KMS-11 (cell line): ENCODE data around the gene MRC2.

Experiments
- H2AFZ ChIP-seq: fragments of 200-600 bp; sonication (generic); 2 replicates; pipeline ENCODE4 v1.6.1; 2016; ENCODE audit warnings: antibody characterized with exemption, mixed run types, low read depth
- H3K27ac ChIP-seq: fragments of 200-600 bp; sonication (generic); 2 replicates; pipeline ENCODE4 v1.6.1; 2016; ENCODE audit warnings: mild to moderate bottlenecking, mixed run types
- H3K27me3 ChIP-seq: fragments of 200-600 bp; sonication (generic); 2 replicates; pipeline ENCODE4 v1.6.1; 2017; ENCODE audit warnings: mild to moderate bottlenecking, low read depth, mixed run types, moderate library complexity; ENCODE audit not compliant: insufficient read depth
- H3K36me3 ChIP-seq: fragments of 200-600 bp; sonication (generic); 2 replicates; pipeline ENCODE4 v1.6.1; 2017; ENCODE audit warnings: mild to moderate bottlenecking, mixed run types; ENCODE audit not compliant: insufficient read depth
- H3K4me1 ChIP-seq: fragments of 200-600 bp; sonication (generic); 2 replicates; pipeline ENCODE4 v1.6.1; 2016; ENCODE audit warnings: mild to moderate bottlenecking, low read depth, mixed run types; ENCODE audit not compliant: poor library complexity, severe bottlenecking
- H3K4me2 ChIP-seq: fragments of 200-600 bp; sonication (generic); 2 replicates; pipeline ENCODE4 v1.7.0; 2016; ENCODE audit warnings: mild to moderate bottlenecking, mixed run types
- H3K4me3 ChIP-seq: fragments of 200-600 bp; sonication (generic); IDR thresholded peaks from 2 replicates; pipeline ENCODE4 v1.6.1; 2017; ENCODE audit warnings: low read depth, low read length, mixed read lengths; ENCODE audit not compliant: insufficient read depth
- H3K79me2 ChIP-seq: fragments of 200-600 bp; sonication (generic); 2 replicates; pipeline ENCODE4 v1.6.1; 2016; ENCODE audit warnings: low read depth, mixed run types; ENCODE audit not compliant: insufficient read depth
- H3K9ac ChIP-seq: fragments of 200-600 bp; sonication (generic); 2 replicates; pipeline ENCODE4 v1.6.1; 2016; ENCODE audit warnings: mild to moderate bottlenecking, mixed run types
- H4K20me1 ChIP-seq: fragments of 200-600 bp; sonication (generic); 2 replicates; pipeline ENCODE4 v1.6.1; 2016; ENCODE audit warnings: mild to moderate bottlenecking, mixed run types; ENCODE audit not compliant: insufficient read depth
- TF ChIP-seq, protein P1 (sequence below): fragments of 200-600 bp; sonication (generic); conservative IDR thresholded peaks from 2 replicates; pipeline ENCODE4 v1.6.1; 2017; ENCODE audit warnings: low read depth, mild to moderate bottlenecking, antibody characterized with exemption, low read length, moderate library complexity, mixed read lengths

Gene MRC2

DNA sequence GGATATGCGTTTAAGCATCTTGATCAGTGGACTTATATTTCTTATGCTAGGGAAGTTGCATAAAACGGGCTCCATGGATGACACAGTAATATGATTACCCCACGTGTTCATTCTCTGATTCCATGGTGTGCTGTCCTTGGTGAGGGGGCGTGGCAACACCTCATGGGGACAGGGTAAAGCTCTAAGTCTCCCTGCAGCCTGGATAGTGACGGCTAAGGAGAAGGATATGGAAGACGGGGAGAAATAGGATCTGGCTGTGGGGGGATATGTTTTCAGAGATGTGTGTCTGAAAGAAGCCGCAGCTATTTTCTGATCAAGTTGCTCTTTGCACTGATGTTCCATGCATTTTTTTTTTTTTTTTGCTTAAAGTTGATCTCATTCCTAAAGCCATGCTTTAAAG lies 96.4 kb downstream of the MRC2 start:
- Histone ChIP-seq H3K4me1 (peaks cover 13% of the 10 kb centered on the region), H3K4me2 (peak overlapping the region; percentile 63; the same call in 1 of the 2 replicates), H3K27ac (no peak overlapping the region), H2AFZ (no peak overlapping the region), H3K27me3 (peaks cover 29% of the 10 kb centered on the region), H3K9ac (no peak overlapping the region), H3K4me3 (no peak overlapping the region), H4K20me1 (no peaks in the 10 kb centered on the region), H3K79me2 (no peaks in the 10 kb centered on the region), H3K36me3 (no peaks in the 10 kb centered on the region)
- TF ChIP-seq, protein P1, sequence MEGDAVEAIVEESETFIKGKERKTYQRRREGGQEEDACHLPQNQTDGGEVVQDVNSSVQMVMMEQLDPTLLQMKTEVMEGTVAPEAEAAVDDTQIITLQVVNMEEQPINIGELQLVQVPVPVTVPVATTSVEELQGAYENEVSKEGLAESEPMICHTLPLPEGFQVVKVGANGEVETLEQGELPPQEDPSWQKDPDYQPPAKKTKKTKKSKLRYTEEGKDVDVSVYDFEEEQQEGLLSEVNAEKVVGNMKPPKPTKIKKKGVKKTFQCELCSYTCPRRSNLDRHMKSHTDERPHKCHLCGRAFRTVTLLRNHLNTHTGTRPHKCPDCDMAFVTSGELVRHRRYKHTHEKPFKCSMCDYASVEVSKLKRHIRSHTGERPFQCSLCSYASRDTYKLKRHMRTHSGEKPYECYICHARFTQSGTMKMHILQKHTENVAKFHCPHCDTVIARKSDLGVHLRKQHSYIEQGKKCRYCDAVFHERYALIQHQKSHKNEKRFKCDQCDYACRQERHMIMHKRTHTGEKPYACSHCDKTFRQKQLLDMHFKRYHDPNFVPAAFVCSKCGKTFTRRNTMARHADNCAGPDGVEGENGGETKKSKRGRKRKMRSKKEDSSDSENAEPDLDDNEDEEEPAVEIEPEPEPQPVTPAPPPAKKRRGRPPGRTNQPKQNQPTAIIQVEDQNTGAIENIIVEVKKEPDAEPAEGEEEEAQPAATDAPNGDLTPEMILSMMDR: no peak

GRCh38 chr17:62724398-62725146 lies 97.1 kb downstream of the MRC2 start:
- H2AFZ ChIP-seq: peak overlapping the region; percentile 29; the same call in 1 of the 2 replicates
- no peaks in the 10 kb centered on the region for H3K79me2 ChIP-seq
- peaks cover 13% of the 10 kb centered on the region for H3K4me1 ChIP-seq
- no peak overlapping the region for H3K9ac ChIP-seq
- H3K27ac ChIP-seq: no peak overlapping the region
- H4K20me1 ChIP-seq: no peaks in the 10 kb centered on the region
- TF ChIP-seq, protein P1: no peak
- peaks cover 28% of the 10 kb centered on the region for H3K27me3 ChIP-seq
- H3K4me3 ChIP-seq: no peak overlapping the region
- no peaks in the 10 kb centered on the region for H3K36me3 ChIP-seq
- peak overlapping the region; percentile 63 for H3K4me2 ChIP-seq

GRCh38 chr17:62725791-62726249 lies 98.3 kb downstream of the MRC2 start:
- no peak overlapping the region for H3K4me3 ChIP-seq
- H3K27me3 ChIP-seq: peaks cover 28% of the 10 kb centered on the region
- TF ChIP-seq, protein P1: no peak
- no peaks in the 10 kb centered on the region for H3K79me2 ChIP-seq
- H2AFZ ChIP-seq: no peak overlapping the region
- H4K20me1 ChIP-seq: no peaks in the 10 kb centered on the region
- H3K4me1 ChIP-seq: peaks cover 13% of the 10 kb centered on the region
- H3K36me3 ChIP-seq: no peaks in the 10 kb centered on the region
- no peak overlapping the region; the same call in 1 of the 2 replicates for H3K4me2 ChIP-seq
- H3K27ac ChIP-seq: no peak overlapping the region
- H3K9ac ChIP-seq: no peak overlapping the region

- Histone ChIP-seq H2AFZ (no peak overlapping the region), H3K36me3 (no peaks in the 10 kb centered on the region), H4K20me1 (no peaks in the 10 kb centered on the region), H3K27ac (no peak overlapping the region), H3K9ac (no peak overlapping the region), H3K27me3 (peaks cover 21% of the 10 kb centered on the region), H3K79me2 (no peaks in the 10 kb centered on the region), H3K4me1 (peaks cover 13% of the 10 kb centered on the region), H3K4me3 (no peak overlapping the region), H3K4me2 (no peak overlapping the region)
- TF ChIP-seq, protein P1: no peak
These were observed 100.6 kb downstream of the MRC2 start for GRCh38 chr17:62727916-62728672.
